IMR-90 (cell line): Measurements from ENCODE around the gene ACER1. TPM values are rescaled to one million over a fixed set of nuclear protein-coding genes. Genes with fewer than 3 reads are reported as not detected.

Experiments used
- ATAC-seq: fragments of 200-7000 bp; cut with Tn5 transposase; 2 replicates; pipeline ENCODE4 v1.9.1; 2020; ENCODE audit warnings: low read depth, mild to moderate bottlenecking, moderate library complexity
- BruUV-seq: library from RNA; stranded (reverse); fragments of 400-500 nt; replicated peaks from 2 replicates; lab custom pipeline; 2021; lab: Mats Ljungman, UMichigan
- CTCF ChIA-PET: fragments of 300-600 bp; formaldehyde crosslinking; extraction: SDS; loops from one replicate; lab custom pipeline; 2021; ENCODE audit warnings: antibody characterized with exemption; lab: Yijun Ruan, JAX
- POLR2A ChIA-PET: fragments of 300-600 bp; sonication (Branson Sonifier 250); formaldehyde crosslinking; loops from one replicate; lab custom pipeline; 2022; ENCODE audit warnings: antibody characterized with exemption; ENCODE audit not compliant: unreplicated experiment; lab: Charles Lee
- DNase-seq: peaks from one replicate; pipeline ENCODE4 v3.0.0; 2013
- H2AFZ ChIP-seq: replicated peaks from 2 replicates; pipeline ENCODE3; 2013; ENCODE audit warnings: low read length, mild to moderate bottlenecking; ENCODE audit not compliant: poor library complexity
- H2AK5ac ChIP-seq: 2 replicates; pipeline ENCODE4 v1.6.1; 2013; ENCODE audit warnings: low read depth, low read length, inconsistent platforms
- H2AK9ac ChIP-seq: replicated peaks from 2 replicates; pipeline ENCODE3; 2013; ENCODE audit warnings: mild to moderate bottlenecking, low read depth, low read length, moderate library complexity; ENCODE audit not compliant: poor library complexity
- H2BK120ac ChIP-seq: 2 replicates; pipeline ENCODE4 v1.6.1; 2013; ENCODE audit warnings: low read depth, low read length, inconsistent platforms
- H2BK15ac ChIP-seq: 3 replicates; pipeline ENCODE4 v1.6.1; 2013; ENCODE audit warnings: low read depth, low read length, inconsistent platforms
- H2BK20ac ChIP-seq: 2 replicates; pipeline ENCODE4 v1.6.1; 2013; ENCODE audit warnings: low read depth, mild to moderate bottlenecking, inconsistent platforms, low read length, moderate library complexity
- H2BK5ac ChIP-seq: 2 replicates; pipeline ENCODE4 v1.6.1; 2013; ENCODE audit warnings: mild to moderate bottlenecking, low read depth, low read length, inconsistent platforms; ENCODE audit not compliant: poor library complexity, severe bottlenecking
- H3K14ac ChIP-seq: replicated peaks from 2 replicates; pipeline ENCODE4 v1.6.1; 2013; ENCODE audit warnings: low read depth, low read length, inconsistent platforms
- H3K18ac ChIP-seq: 2 replicates; pipeline ENCODE4 v1.6.1; 2013; ENCODE audit warnings: low read depth, low read length, control low read depth
- H3K23ac ChIP-seq: 2 replicates; pipeline ENCODE4 v1.6.1; 2013; ENCODE audit warnings: low read depth, low read length, inconsistent platforms
- H3K27ac ChIP-seq: 2 replicates; pipeline ENCODE4 v1.5.1; 2013; ENCODE audit warnings: mild to moderate bottlenecking, control low read depth, low read length; ENCODE audit not compliant: insufficient read depth
- H3K27me3 ChIP-seq: 2 replicates; pipeline ENCODE4 v1.6.1; 2013; ENCODE audit warnings: low read length; ENCODE audit not compliant: control insufficient read depth, insufficient read depth
- H3K36me3 ChIP-seq: 2 replicates; pipeline ENCODE4 v1.6.1; 2013; ENCODE audit warnings: low read length, mixed read lengths; ENCODE audit not compliant: control insufficient read depth, insufficient read depth
- H3K4ac ChIP-seq: 2 replicates; pipeline ENCODE4 v1.6.1; 2013; ENCODE audit warnings: low read depth, low read length, inconsistent platforms
- H3K4me1 ChIP-seq: 2 replicates; pipeline ENCODE4 v1.6.1; 2013; ENCODE audit warnings: low read length, mixed read lengths; ENCODE audit not compliant: control insufficient read depth, insufficient read depth
- H3K4me2 ChIP-seq: 2 replicates; pipeline ENCODE4 v1.6.1; 2013; ENCODE audit warnings: low read depth, mild to moderate bottlenecking, control low read depth, low read length, moderate library complexity
- H3K4me3 ChIP-seq: 2 replicates; pipeline ENCODE4 v1.5.1; 2013; ENCODE audit warnings: low read depth, mild to moderate bottlenecking, control low read depth, low read length, moderate library complexity; ENCODE audit not compliant: insufficient read depth
- H3K56ac ChIP-seq: 2 replicates; pipeline ENCODE4 v1.6.1; 2013; ENCODE audit warnings: low read length, inconsistent platforms; ENCODE audit not compliant: insufficient read depth; ENCODE audit errors: extremely low read depth
- H3K79me1 ChIP-seq, 2 experiments: 2 replicates each; pipeline ENCODE4 v1.6.1; 2013; ENCODE audit warnings: low read length in 2 of 2, inconsistent platforms in 1 of 2, low read depth in 1 of 2
- H3K9ac ChIP-seq: 2 replicates; pipeline ENCODE4 v1.6.1; 2013; ENCODE audit warnings: low read depth, low read length, control low read depth
- H3K9me1 ChIP-seq: 2 replicates; pipeline ENCODE4 v1.6.1; 2013; ENCODE audit warnings: low read length, inconsistent platforms; ENCODE audit not compliant: insufficient read depth
- H3K9me3 ChIP-seq: 2 replicates; pipeline ENCODE4 v1.6.1; 2013; ENCODE audit warnings: low read length; ENCODE audit not compliant: control insufficient read depth, insufficient read depth
- H4K20me1 ChIP-seq: 2 replicates; pipeline ENCODE4 v1.6.1; 2013; ENCODE audit warnings: low read length, inconsistent platforms; ENCODE audit not compliant: insufficient read depth
- H4K5ac ChIP-seq: 2 replicates; pipeline ENCODE4 v1.6.1; 2013; ENCODE audit warnings: mild to moderate bottlenecking, low read depth, low read length, control low read depth
- H4K8ac ChIP-seq, 2 experiments: 2 replicates each; pipeline ENCODE4 v1.6.1; 2013; ENCODE audit warnings: low read depth in 2 of 2, low read length in 2 of 2, control low read depth in 1 of 2, inconsistent platforms in 1 of 2
- H4K91ac ChIP-seq: 2 replicates; pipeline ENCODE4 v1.6.1; 2013; ENCODE audit warnings: low read depth, low read length, inconsistent platforms; ENCODE audit not compliant: insufficient read depth
- MXI1 ChIP-seq: IDR thresholded peaks from 2 replicates; pipeline ENCODE4 v1.6.1; 2012; ENCODE audit warnings: low read depth, mild to moderate bottlenecking, low read length, moderate library complexity, borderline replicate concordance
- WGBS, 2 experiments: methylation state at CpG; one replicate each; pipeline versions ENCODE4 v1.1.5 to v1.1.7; 2013; ENCODE audit warnings: missing lambda C conversion rate in 2 of 2; ENCODE audit not compliant: insufficient read length in 1 of 2; ENCODE audit errors: extremely low coverage in 2 of 2; 5-methylcytosine and 5-hydroxymethylcytosine counted together
- dilution Hi-C: fragments of 300-500 bp; cut with HindIII; formaldehyde crosslinking; loops from one replicate; pipeline ENCODE4 v1.14.3; 2018; ENCODE audit warnings: low sequenced_read_pairs; ENCODE audit not compliant: unreplicated experiment
- in situ Hi-C: fragments of 300-500 bp; cut with MboI; formaldehyde crosslinking; loops from 3 replicates; pipeline ENCODE4 v1.14.3; 2019; ENCODE audit warnings: low sequenced_read_pairs, inconsistent platforms, mixed read lengths
- intact Hi-C: fragments of 100-400 bp; cut with micrococcal nuclease; formaldehyde crosslinking; loops from 2 replicates; pipeline ENCODE4 v1.10.0; 2022
- polyA plus RNA-seq, 3 experiments: library from polyadenylated mRNA; depleted of rRNA; stranded (reverse); fragments of >200 nt; gene quantifications; 2 replicates each; pipeline ENCODE4 v1.2.3, GENCODE V29; 2012; ENCODE audit warnings: low replicate concordance in 1 of 3
- total RNA-seq: library from RNA; depleted of rRNA; stranded (reverse); fragments of >200 nt; gene quantifications from 2 replicates; pipeline ENCODE4 v1.2.3, GENCODE V29; 2012

Gene ACER1
- total and polyA plus RNA-seq, 2 of the 4 experiments (the other 2 are of a cell fraction), result not detected

DNA sequence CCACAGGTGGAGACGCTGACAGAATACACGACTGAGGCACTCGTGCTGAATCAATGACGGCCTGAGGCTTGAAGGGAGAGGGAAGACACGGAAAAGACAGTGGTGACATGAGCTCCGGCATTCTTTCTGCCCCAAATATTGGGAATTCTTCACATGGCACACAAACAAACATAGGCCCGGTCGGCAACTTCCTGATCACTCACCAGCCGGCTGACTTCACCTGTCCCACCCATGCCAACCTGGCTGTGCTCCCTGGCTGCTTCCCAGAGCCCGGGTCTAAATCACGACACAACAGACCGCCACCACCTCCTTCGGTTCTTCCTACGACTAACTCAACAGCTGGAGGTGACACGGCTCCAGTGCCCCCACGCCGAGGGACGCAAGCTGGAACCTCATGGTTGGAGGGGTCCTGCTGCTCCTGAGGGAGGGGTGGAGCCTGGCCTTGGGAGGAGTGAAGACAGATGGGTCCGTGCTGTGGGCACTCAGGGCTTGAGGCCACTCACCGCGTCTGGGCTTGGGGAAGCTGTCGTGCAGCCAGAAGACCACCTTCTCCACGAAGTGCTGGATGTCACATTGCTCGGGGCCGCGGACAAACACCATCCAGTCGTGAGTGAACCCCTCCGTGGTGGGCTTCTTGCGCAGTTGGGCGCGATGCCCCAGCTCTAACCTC lies 63.2 kb downstream of the ACER1 start:
- no peaks in the 10 kb centered on the region for H3K27me3 ChIP-seq
- POLR2A ChIA-PET, result no interaction called here
- peaks cover 41% of the 10 kb centered on the region for H3K4me1 ChIP-seq
- BruUV-seq, result no TSS peak
- H3K9me3 ChIP-seq, result no peaks in the 10 kb centered on the region
- peaks cover 40% of the 10 kb centered on the region for H3K9me1 ChIP-seq
- H3K4me3 ChIP-seq, result no peak overlapping the region
- dilution Hi-C loops, result no loop called here
- in situ Hi-C loops, result loop anchor here (10.0 kb wide), 1 partner anchor 45 kb away; no protein-coding TSS in a partner anchor
- H3K18ac ChIP-seq, result no peak overlapping the region
- H4K8ac ChIP-seq, result no peak overlapping the region
- H3K14ac ChIP-seq, result 0 out of 2 replicates have a peak overlapping the region, but pooled peaks have one; percentile 91
- DNase-seq (no peak), ATAC-seq (no peak)
- H3K4ac ChIP-seq, result peak overlapping the region; percentile 96
- H3K27ac ChIP-seq, result peak overlapping the region; percentile 81; the same call in 1 of the 2 replicates
- no peak overlapping the region for H4K5ac ChIP-seq
- WGBS, 2 experiments, result 100% methylated on average over 2 of the region's 31 CpGs; no CpG with 5 or more reads in 1 of the 2 experiments
- intact Hi-C loops, result loop anchor here (5.0 kb wide), 1 partner anchor 38 kb away; no protein-coding TSS in a partner anchor
- H3K79me1 ChIP-seq, result peaks cover 38 to 92% of the 10 kb centered on the region in 2 experiments
- H3K4me2 ChIP-seq, result no peak overlapping the region
- no peak overlapping the region for H2BK20ac ChIP-seq
- H3K9ac ChIP-seq, result no peak overlapping the region
- H2BK5ac ChIP-seq, result no peak overlapping the region
- peaks cover 33% of the 10 kb centered on the region for H3K36me3 ChIP-seq
- peaks cover 64% of the 10 kb centered on the region for H4K20me1 ChIP-seq
- H4K91ac ChIP-seq, result peak overlapping the region; percentile 16; the same call in 1 of the 2 replicates
- H3K56ac ChIP-seq, result no peak overlapping the region
- CTCF ChIA-PET, result no interaction called here
- 0 out of 2 replicates have a peak overlapping the region, but pooled peaks have one; percentile 85 for H3K23ac ChIP-seq
- H2BK120ac ChIP-seq, result no peak overlapping the region
- H2AK5ac ChIP-seq, result peak overlapping the region; percentile 61
- no peak overlapping the region for H2AFZ ChIP-seq
- TF ChIP-seq MXI1, result no peak
- no peak overlapping the region for H2AK9ac ChIP-seq
- H2BK15ac ChIP-seq, result no peak overlapping the region
